Measurements from ENCODE around the gene FDXR.

DNA sequence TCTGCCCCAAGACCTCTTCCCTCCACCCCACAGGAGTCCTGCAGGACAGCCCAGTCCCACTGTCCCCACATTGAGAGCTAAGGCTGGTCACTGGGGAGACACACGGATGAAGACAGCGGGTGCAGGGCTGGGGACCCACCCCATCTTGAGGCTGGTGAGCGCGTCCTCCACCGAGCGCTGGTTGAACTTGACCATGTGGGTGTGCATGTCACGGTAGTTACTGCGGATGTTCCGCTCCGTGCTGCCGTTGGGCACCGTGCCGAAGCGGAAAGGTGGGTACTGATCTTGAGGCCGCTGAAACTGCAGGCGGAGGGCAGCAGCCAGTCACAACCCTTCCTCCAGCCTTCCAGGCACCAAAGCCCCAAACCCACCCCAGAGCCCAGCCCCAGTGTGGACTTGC is 26.2 kb downstream of the FDXR start:
- TF ChIP-seq GATA2 (IDR thresholded peaks at IDR 0.05; ENCODE audit: low read depth, low read length): no peak
- TF ChIP-seq GATA3 (IDR thresholded peaks at IDR 0.05; ENCODE audit: low read depth, low read length): no peak

Measured in SH-SY5Y (cell line).